PC-3 (cell line): Measurements from ENCODE around the gene AIFM2.

ENCODE experiments used
- EZH2 ChIP-seq: fragments of 300-600 bp; sonication (generic); IDR thresholded peaks from one replicate; pipeline ENCODE4 v1.6.1; 2017; ENCODE audit warnings: antibody characterized with exemption, mild to moderate bottlenecking, low read length; ENCODE audit not compliant: unreplicated experiment
- TF ChIP-seq, protein P1 (sequence below): fragments of 300-600 bp; sonication (generic); conservative IDR thresholded peaks from 2 replicates; pipeline ENCODE4 v1.5.1; 2017; ENCODE audit warnings: antibody characterized with exemption, low read depth, mild to moderate bottlenecking, low read length

DNA sequence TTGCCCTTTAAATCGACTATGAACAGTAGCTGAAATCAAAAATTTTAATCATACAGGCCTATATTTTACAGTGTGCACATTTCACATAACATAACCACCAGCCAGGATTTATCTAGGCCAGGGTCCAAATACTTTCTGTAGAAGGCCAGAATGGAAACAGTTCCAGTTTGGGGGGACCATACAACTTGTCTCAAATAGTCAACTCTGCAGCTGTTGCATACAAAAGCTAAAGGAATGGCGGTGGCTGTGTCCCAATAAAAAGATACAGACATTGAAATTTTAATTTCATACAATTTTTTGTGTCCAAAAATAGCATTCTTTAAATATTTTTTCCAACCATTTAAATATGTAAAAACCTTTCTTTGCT is 14.6 kb upstream of the AIFM2 start:
- TF ChIP-seq, protein P1, sequence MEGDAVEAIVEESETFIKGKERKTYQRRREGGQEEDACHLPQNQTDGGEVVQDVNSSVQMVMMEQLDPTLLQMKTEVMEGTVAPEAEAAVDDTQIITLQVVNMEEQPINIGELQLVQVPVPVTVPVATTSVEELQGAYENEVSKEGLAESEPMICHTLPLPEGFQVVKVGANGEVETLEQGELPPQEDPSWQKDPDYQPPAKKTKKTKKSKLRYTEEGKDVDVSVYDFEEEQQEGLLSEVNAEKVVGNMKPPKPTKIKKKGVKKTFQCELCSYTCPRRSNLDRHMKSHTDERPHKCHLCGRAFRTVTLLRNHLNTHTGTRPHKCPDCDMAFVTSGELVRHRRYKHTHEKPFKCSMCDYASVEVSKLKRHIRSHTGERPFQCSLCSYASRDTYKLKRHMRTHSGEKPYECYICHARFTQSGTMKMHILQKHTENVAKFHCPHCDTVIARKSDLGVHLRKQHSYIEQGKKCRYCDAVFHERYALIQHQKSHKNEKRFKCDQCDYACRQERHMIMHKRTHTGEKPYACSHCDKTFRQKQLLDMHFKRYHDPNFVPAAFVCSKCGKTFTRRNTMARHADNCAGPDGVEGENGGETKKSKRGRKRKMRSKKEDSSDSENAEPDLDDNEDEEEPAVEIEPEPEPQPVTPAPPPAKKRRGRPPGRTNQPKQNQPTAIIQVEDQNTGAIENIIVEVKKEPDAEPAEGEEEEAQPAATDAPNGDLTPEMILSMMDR: no peak
- no peak for TF ChIP-seq EZH2
